NCI-H510A (cell line): Measurements from ENCODE around the gene IFNA4.

Experiments
- DNase-seq: peaks from one replicate; lab custom pipeline; 2025; lab: John Stamatoyannopoulos, UW

IFNA4 gene

DNA sequence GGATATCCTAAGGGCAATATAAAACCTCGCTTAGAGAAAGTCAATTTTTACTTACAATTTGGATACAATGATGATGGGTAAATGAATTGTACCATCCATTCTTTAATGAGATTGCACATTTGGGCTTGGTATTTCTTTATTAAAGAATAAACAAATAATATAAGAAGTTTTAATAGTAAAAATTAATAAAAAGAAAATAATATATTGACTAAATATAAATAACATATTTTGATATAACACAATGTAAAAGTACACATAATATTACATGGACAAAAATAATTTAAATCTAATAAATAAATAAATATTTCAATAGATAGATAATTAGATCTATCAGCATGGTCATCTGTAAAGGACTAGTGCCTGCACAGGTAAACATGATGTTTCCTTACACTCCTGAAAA is 21.9 kb downstream of the IFNA4 start:
- no peak for DNase-seq

DNA sequence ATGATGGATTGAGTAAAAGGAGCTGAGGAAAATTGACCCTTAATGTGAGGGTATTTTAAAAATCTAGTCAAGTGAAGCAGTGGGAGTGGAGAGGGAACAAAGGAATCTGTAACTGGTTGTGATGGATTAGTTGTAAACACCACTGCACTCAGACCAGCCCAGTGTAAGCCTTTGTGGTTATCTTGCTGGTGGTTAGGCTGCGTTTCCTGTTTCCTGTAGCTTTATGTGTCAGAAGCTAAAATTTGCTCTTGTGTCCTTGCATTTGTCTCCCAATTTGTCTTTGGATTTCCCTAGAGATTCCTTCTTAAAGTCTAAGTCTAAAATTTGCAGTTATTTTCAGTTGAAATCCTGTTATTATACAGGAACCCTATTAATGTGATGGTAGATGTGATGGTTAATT is 27.2 kb downstream of the IFNA4 start:
- DNase-seq: no peak

DNA sequence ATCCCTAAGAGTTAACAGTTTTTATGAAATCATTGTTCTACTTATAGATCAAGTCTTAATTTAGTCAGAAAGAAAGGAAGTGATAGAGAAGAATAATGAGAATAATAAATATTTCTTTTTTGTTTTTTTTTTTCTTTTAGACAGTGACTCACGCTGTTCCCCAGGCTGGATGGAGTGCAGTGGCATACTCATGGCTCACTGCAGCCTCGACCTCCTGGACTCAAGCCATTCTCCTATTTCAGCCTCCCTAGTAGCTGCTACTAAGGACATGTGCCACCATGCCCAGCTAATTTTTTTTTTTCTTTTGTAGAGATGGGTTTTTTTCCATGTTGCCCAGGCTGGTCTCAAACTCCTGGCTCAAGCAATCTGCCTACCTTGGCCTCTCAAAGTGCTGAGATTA is 31.9 kb downstream of the IFNA4 start:
- no peak for DNase-seq

DNA sequence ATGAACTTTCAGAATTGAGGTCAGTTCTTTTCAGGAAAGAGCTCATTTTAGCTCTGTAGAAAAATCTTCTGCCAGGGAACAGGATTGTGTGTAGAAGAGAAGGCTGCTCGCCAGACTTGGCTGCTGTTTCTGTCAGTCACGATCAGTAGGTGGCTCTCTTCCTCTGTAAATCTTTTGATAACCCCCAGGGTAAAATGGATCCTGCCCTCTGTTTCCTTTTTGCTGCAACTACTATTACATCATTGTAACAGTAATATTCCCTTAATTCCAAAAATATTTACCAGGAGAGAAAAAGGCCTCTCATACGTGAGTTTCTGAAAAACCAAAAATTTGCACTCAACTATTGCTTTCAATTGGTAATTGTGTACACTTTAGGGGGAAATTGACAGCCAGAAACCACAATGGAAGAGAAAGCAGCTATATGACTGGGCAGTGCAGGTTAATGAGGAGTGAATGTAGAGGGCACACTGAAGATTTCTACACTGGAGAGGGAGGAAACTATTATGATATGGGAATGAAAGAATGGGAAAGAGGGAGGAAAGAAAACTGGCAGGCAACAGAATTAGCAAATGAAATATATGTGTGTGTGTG is 33.3 kb downstream of the IFNA4 start:
- DNase-seq: no peak

DNA sequence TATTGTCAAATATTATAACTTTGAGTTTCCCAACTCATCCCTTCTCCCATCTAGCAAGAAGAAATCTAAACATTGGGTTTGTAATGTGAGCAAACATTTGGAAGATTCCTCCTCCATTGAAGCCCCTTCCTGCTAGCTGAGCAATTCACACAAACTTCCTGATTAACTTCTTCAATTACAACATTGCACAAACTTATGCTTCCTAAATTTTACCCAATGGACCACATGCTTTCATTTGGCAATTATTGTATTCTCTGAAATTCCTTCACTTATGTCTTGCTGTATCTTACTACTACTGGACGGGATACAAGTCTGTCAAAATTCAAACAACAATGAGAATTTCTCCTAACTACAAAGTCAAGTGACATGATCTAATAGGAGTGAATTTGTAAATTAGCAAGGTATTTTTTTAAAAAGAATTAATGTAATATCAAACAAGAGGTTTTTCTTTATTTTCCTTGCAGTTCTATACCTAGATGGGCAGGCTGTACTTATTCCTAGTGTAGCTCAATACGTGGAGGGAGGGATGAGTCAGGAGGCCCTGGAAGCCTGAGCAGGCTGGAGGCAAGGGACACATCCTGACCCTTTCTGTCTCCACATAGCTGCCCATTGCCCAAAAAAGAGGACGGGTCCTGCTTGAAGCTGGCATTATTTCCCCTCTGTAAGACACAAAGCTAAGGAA is 33.9 kb downstream of the IFNA4 start:
- DNase-seq: no peak

DNA sequence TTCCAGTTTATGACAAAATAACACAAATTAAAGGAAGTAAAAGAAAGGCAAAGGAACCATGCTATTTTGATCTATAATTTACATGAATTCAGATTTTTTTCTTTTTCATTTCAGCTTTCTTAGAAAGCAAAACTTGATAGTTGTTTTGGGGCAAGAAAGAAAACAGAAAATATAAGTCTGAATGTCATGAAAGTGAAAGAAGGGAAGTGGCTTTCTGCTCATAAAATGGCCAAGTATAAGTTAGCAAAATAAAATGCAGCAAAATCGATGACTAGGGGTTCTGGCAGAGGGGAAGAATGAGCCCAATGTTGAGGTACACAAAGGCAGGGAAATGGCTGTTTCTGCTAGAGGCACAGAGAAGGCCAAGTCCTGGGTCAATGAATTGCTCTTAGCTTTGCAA is 42.8 kb downstream of the IFNA4 start:
- no peak for DNase-seq

DNA sequence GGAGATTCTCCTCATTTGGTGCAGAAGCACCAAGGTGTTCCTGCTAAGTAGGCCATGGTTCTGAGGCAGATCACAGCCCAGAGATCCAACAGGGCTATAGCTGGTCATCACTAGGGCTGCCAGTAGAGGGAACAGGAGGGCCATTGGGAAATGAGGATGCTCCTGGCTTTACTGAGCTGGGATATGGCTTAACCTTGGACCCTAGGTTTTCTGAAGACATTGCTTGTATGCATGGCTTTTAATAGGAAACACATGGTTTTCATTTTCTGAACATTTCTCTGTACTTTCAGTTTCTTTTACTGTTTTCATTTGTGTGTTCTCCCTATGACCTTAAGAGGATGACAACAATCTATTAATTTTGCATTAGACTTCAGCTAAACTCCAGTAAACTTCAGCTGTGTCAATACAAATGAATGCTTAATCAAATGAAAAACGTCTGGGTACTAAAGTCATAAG is 45.9 kb downstream of the IFNA4 start, which contains the start of gene IFNW1:
Gene IFNW1, minus strand, starts transcription at position 406 of the 456 bp plus-strand sequence. Its CDS starts 262 bp downstream, at position 144.
- DNase-seq: no peak

DNA sequence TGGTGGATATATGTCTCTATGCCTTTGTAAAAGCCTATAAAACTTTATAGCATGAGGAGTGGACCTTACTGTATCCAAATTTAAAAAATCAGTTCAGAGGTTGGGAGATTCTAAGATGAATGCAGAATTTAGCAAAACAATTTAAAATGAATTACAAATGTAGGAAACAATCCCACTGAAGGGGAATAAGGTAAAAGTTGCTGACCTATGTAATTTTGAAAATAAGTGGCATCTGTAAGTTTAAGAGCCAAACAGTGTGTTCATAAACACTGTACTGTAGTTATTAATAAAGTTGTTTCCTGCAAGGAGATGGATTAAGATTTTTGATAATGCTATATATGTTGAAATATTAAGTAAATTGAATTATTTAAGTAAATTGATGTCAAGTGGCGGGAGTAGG is 50.4 kb downstream of the IFNA4 start:
- DNase-seq: no peak
